NCI-H2107 treated with DMSO at 0.1 percent for 48 hours (cell line): Measurements from ENCODE around the gene MDFI.

Experiments
- DNase-seq: peaks from one replicate; lab custom pipeline; 2025; ENCODE audit not compliant: unreplicated experiment; lab: John Stamatoyannopoulos, UW

Gene MDFI, protein sequence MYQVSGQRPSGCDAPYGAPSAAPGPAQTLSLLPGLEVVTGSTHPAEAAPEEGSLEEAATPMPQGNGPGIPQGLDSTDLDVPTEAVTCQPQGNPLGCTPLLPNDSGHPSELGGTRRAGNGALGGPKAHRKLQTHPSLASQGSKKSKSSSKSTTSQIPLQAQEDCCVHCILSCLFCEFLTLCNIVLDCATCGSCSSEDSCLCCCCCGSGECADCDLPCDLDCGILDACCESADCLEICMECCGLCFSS

DNA sequence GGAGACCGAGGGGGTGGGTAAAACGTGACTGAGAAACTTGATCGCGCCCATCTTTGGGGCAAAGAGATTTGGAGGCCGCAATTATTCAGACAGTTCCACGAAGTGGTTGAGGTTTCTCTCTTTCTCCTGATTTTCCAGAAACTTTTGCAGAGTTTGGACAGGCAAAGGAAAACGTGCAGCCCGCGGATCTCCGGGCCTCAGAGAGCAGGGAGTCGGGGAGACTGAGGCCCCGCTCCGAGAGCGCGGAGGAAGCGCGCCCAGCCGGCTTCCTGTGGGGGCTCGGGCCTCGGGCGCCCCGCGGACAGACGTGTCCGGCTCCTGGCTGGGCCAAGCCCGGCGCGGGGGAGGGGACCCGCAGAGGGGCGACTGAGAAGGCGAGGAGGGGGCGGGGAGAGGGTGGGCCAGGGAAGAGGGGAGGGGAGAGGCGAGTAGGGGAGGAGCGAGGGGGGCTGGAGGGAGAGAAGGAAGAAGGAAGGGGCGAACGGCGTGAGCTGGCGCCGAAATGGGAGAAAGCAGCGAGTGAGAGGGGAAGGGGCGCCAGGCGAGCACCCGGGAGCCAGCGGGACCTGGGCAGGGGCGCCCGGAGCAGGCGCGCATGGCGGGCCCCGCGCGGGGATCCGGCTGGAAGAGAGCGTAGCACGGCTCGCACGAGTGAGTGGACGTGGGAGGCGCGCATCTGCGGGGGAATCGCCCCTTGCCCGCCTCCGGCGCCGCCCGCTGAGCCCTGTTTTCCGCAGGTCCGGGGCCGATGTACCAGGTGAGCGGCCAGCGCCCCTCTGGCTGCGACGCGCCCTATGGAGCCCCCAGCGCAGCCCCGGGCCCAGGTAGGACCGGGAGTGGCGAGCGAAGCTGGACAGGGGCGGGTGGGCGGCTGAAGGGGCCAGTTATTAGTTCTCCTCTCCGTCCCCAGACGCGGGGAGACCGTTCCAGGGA, at the start of gene MDFI:
Gene MDFI (plus strand): TSS at position 467 of the 933 bp plus-strand sequence. CDS start 282 bp downstream, at position 749.
- DNase-seq = no peak

- no peak for DNase-seq
Observed at GRCh38 chr6:41589223-41589622, 49.0 kb upstream of the MDFI start.

- DNase-seq = no peak
Observed at GRCh38 chr6:41589636-41590622, 48.3 kb upstream of the MDFI start.

DNA sequence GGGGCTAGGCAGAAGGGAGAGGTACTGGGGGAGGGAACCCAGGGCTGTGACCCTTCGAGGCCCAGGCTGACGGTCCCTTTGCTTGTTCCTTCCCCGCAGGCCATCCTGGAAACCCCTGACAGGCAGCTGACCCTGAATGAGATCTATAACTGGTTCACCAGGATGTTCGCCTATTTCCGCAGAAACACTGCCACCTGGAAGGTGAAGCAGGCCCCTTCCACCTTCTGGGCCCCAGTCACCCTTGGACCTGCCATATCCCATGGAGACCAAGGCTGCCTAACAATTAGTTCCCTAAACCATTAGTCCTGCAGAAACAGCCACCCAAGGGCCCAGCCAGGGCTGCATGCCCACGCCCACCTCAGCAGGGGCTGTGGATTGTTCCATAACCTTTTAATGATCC, 47.1 kb upstream of the MDFI start:
- no peak for DNase-seq

- peak; percentile 33 for DNase-seq
Observed at GRCh38 chr6:41591859-41592502, 46.3 kb upstream of the MDFI start.

DNA sequence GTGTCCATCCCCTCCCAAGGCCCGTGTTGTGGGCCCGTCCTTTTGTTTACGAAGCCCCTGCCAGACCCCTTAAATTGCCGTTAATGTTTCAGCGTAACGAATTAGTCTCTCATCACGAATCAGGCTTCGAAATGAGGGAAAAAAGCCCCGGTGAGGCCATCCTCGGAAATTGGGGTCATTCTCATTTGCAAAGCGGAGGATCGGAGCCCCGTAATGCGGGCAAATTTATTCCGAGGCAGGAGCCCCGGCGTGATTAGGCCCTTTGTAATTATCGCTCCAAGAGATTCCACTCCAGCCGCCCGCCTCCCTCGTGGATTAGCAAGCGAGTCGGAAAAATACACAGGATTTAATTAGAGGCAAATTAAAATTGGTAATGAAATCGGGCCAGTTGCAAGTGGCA, 44.9 kb upstream of the MDFI start:
- DNase-seq = no peak

DNA sequence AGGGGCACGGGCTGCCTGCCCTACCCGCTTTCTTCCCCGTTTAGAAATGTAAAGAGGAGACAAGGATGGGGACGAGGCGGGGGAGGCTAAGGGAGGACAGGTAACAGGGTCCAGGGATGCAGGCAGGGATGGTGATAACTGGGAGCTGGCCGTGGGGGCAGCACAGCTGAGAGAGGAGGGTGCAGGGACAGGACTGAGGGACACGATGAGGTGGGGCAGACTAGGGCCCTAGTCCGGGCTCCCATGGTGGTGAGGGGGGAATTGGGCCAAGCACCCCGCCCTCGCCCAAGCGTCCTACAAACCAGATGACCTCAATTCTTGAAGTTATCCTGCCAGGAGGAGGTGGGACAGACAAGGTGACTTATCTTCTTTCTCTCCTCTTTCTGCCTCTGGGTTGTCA, 44.4 kb upstream of the MDFI start:
- DNase-seq = no peak

- no peak for DNase-seq
Observed at GRCh38 chr6:41594326-41594725, 43.9 kb upstream of the MDFI start.

- no peak for DNase-seq
Observed at GRCh38 chr6:41594766-41595165, 43.5 kb upstream of the MDFI start.

DNA sequence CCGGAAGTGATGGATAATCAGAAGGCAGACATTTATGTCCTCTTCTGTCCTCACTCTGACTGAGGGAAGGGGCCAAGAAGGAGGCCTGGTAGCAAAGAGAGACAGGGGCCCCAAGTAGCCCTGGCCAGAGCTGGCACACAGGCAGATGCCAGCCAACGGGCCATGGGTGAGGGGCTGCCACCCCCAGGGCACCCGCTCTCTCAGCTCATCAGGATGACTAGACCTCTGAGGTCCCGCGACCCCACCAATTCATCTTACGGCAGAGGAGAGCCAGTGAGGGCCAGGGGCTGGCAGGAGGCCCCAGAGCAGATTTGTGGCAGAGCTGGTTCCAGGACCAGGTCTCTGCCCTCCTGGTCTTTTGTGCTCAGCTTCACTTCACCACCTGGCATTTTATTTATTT, 43.1 kb upstream of the MDFI start:
- DNase-seq = no peak

- DNase-seq = no peak
Observed at GRCh38 chr6:41596096-41596685, 42.1 kb upstream of the MDFI start.

DNA sequence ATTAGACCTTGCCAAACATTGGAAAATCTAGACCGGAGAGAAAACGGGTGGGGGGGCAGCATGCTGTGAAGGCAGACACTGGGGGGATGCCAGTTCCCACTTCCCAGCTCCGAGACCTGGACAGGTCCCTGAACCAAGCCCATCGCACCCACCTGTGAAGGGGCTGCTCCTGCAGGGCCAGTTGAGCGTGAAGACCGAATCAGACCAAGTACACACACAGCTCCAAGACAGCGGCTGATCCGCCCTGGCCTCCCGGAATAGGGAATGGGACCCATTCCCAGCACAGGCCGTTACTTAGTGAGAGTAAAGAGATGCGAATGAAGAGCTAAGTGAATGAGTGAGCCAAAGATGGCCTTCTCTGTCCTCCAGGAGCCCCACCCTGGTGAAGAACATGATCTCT, 41.5 kb upstream of the MDFI start:
- no peak for DNase-seq

GRCh38 chr6:41597246-41598000, 40.8 kb upstream of the MDFI start:
- no peak for DNase-seq

- no peak for DNase-seq
Observed at GRCh38 chr6:41598670-41599014, 39.6 kb upstream of the MDFI start.

GRCh38 chr6:41599015-41599851, 39.0 kb upstream of the MDFI start:
- DNase-seq = no peak

DNA sequence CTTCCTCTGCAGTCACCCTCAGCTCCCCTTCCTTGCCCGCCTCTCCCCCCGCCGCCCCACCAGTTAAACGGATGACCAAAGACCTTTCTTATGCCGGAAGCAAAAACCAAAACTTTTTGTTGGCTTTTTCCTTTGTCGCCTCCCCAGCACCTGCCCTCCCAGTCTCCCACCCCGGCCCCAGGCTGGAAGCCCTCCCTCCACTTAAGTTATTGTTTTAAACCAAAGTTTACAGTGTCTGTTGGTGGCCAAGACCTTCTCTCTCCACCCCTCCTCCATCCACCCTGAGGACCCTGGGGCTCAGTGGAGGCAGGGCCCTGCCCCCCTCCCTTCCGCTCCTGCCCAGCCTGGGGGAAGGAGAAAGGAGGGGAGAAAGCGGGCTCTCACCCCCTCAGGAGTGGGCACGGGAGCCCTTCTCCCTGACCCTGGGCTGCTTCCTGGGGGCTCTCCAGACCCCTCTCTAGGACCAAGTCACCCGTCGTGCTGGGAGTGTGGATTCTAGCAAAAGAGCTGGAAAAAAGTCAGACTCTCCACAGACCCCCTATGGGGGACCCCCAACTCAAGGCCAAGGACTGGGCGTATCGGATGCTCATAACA, 38.3 kb upstream of the MDFI start:
- no peak for DNase-seq

DNA sequence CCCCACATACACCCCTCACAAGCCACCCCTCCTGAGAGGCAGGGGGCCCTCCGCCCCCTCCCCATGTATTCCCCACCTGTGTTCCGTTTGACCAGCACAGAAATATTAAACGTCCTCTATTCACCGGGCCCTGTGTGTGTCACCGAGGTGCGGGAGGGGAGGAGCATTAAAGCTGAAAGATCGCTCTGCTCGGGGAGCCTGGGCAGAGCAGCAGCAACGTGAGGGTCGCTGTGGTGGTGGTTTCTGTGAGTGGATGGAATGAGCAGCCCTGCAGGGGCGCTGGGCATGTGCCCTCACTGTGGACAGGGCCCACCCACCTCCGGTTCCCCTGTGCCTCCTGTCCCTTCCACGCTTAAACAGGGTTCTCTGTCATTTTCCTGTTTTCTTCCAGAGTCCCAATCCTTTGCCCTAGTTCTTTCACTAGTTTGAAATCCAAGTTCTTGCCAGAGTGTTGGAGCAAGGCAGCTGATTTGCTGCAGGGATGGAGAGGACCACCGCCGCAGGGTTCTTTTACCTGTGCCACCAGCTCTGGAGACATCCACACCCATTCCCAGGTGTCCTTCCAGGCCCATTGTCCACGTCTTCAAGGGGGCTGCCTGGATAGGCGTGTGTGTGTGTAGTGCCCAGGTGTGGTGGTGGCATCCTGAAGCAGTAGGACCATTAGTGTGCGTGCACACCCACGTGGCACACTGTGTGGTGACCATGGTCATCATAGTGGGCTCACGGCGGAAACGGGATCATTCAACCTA, 37.6 kb upstream of the MDFI start:
- no peak for DNase-seq

- no peak for DNase-seq
Observed at GRCh38 chr6:41601248-41601549, 37.1 kb upstream of the MDFI start.
